Kidney (tissue), 14 donors: ENCODE data around the gene CYP26A1. TPM values are rescaled to one million over a fixed set of nuclear protein-coding genes. Genes with fewer than 3 reads are reported as not detected.
"Not testable (repeated sequence)": the region's sequence is repeated elsewhere in the genome, so short reads cannot be mapped to it uniquely, and the experiment has no call there.

Experiments
- DNase-seq, 5 donors: peaks; one replicate each; pipeline ENCODE4 v3.0.0-alpha.2; 2013 to 2020
- FAIRE-seq: peaks from 2 replicates; lab custom pipeline; 2012; peaks lifted over from hg19 to GRCh38; lab: Jason Lieb, UNC
- H3K27ac ChIP-seq, 2 donors: one replicate each; pipeline ENCODE4 v1.7.0; 2013; ENCODE audit warnings: low read depth in 2 of 2, low read length in 2 of 2, inconsistent platforms in 1 of 2
- H3K27me3 ChIP-seq: one replicate; pipeline ENCODE4 v1.7.1; 2013; ENCODE audit warnings: low read length, inconsistent platforms; ENCODE audit not compliant: control insufficient read depth, insufficient read depth
- H3K36me3 ChIP-seq, 3 donors: one replicate each; pipeline versions ENCODE4 v1.7.0 to v1.7.1; 2013; ENCODE audit warnings: low read length in 3 of 3, control low read depth in 1 of 3, inconsistent platforms in 1 of 3; ENCODE audit not compliant: insufficient read depth in 3 of 3, control insufficient read depth in 2 of 3
- H3K4me1 ChIP-seq, 3 donors: one replicate each; pipeline versions ENCODE4 v1.7.0 to v1.7.1; 2013; ENCODE audit warnings: low read length in 3 of 3, inconsistent platforms in 1 of 3, low read depth in 1 of 3; ENCODE audit not compliant: control insufficient read depth in 2 of 3, insufficient read depth in 2 of 3
- H3K4me3 ChIP-seq, 3 donors: one replicate each; pipeline versions ENCODE4 v1.7.0 to v1.8.1; 2013; ENCODE audit warnings: low read length in 3 of 3, control low read depth in 1 of 3, inconsistent platforms in 1 of 3
- H3K9ac ChIP-seq, 3 donors: one replicate each; pipeline versions ENCODE4 v1.7.0 to v1.7.1; 2013; ENCODE audit warnings: low read length in 3 of 3, control low read depth in 1 of 3, inconsistent platforms in 1 of 3
- H3K9me3 ChIP-seq, 3 donors: one replicate each; pipeline versions ENCODE4 v1.7.0 to v1.7.1; 2013; ENCODE audit warnings: low read length in 3 of 3, control low read depth in 1 of 3, inconsistent platforms in 1 of 3; ENCODE audit not compliant: control insufficient read depth in 2 of 3, insufficient read depth in 1 of 3
- intact Hi-C: fragments of 100-400 bp; cut with DNase I; formaldehyde crosslinking; loops from one replicate; pipeline ENCODE4 v1.11.1; 2022
- polyA plus RNA-seq: library from polyadenylated mRNA; stranded (reverse); fragments of 350-450 nt; fragmentation: Illumina TruSeq; extraction: RNeasy Lipid Tissue Mini Kit (QIAGEN cat#74804); gene quantifications from one replicate; pipeline ENCODE4 v1.2.3, GENCODE V29; 2014; ENCODE audit warnings: low read depth, low replicate concordance; ENCODE audit not compliant: insufficient read depth
- total RNA-seq: library from RNA; stranded (reverse); fragmentation: NEBNext Ultra II Directional; extraction: Animal tissue kit (Norgen Biotek cat#: 25700); gene quantifications from one replicate; pipeline ENCODE4 v1.2.1, GENCODE V29; 2021
- TF ChIP-seq, protein P1 (sequence below): IDR thresholded peaks from 3 replicates; pipeline ENCODE4 v1.5.1; 2012; ENCODE audit warnings: mild to moderate bottlenecking, moderate library complexity, borderline replicate concordance; ENCODE audit not compliant: insufficient read depth; ENCODE audit errors: extremely low read depth
- donor health status: control.
- donor health status: control.
- donor health status: control.
- donor health status: control.
- donor health status: control.
- donor health status: DM: yes; HTN: yes; CAD: no.
- donor health status: Normal renal cell carcinoma (clear cell type).

The CYP26A1 gene
- total and polyA plus RNA-seq, 2 donors from 2014 or later = 0.22 TPM; not detected in 1

DNA sequence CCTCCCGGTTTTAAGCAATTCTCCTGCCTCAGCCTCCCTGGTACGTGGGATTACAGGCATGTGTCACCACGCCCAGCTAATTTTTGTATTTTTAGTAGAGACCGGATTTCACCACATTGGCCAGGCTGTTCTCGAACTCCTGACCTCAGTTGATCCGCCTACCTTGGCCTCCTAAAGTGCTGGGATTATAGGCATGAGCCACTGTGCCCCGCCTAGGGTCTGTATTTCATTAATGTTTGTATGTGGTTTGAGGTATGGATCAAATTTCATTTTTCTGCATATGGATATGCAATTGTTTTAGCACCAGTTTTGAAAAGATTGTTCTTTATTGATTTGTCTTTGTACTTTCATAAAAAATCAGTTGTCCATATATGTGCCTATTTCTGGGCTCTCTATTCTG is 26.0 kb downstream of the CYP26A1 start:
- H3K27me3 ChIP-seq = no peaks in the 10 kb centered on the region
- no peak for DNase-seq

DNA sequence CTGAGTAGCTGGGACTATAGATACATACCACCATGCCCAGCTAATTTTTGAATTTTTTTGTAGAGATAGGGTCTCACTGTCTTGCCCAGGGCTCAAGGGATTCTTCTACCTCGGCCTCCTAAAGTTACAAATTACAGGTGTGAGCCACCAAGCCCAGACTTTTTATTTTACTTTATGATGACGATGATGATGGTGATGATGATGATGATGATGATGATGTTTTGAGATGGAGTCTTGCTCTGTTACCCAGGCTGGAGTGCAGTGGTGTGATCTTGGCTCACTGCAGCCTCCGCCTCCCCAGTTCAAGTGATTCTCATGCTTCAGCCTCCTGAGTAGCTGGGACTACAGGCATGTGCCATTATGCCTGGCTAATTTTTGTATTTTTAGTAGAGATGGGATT is 27.5 kb downstream of the CYP26A1 start:
- not testable (repeated sequence) for H3K9ac ChIP-seq, FAIRE-seq

More for the DNA sequence above, 26.0 kb downstream of the CYP26A1 start:
- Histone ChIP-seq H3K27ac (no peak overlapping the region), H3K4me1 (no peaks in the 10 kb centered on the region), H3K9me3 (peaks cover 0 to 3% (median 0%) of the 10 kb centered on the region in 3 donors), H3K36me3 (no peaks in the 10 kb centered on the region), H3K9ac (no peak overlapping the region), H3K4me3 (no peak overlapping the region)
- intact Hi-C loops = no loop called here
- TF ChIP-seq, protein P1, sequence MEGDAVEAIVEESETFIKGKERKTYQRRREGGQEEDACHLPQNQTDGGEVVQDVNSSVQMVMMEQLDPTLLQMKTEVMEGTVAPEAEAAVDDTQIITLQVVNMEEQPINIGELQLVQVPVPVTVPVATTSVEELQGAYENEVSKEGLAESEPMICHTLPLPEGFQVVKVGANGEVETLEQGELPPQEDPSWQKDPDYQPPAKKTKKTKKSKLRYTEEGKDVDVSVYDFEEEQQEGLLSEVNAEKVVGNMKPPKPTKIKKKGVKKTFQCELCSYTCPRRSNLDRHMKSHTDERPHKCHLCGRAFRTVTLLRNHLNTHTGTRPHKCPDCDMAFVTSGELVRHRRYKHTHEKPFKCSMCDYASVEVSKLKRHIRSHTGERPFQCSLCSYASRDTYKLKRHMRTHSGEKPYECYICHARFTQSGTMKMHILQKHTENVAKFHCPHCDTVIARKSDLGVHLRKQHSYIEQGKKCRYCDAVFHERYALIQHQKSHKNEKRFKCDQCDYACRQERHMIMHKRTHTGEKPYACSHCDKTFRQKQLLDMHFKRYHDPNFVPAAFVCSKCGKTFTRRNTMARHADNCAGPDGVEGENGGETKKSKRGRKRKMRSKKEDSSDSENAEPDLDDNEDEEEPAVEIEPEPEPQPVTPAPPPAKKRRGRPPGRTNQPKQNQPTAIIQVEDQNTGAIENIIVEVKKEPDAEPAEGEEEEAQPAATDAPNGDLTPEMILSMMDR = no peak
- no peak for FAIRE-seq

GRCh38 chr10:93103953-93104352 is 30.3 kb downstream of the CYP26A1 start:
- FAIRE-seq (no peak), DNase-seq (no peak)
- Histone ChIP-seq H3K9ac (no peak overlapping the region), H3K27ac (no peak overlapping the region), H3K4me1 (no peaks in the 10 kb centered on the region), H3K36me3 (no peaks in the 10 kb centered on the region), H3K27me3 (no peaks in the 10 kb centered on the region), H3K4me3 (no peak overlapping the region), H3K9me3 (peaks cover 0 to 3% (median 0%) of the 10 kb centered on the region in 3 donors)
- intact Hi-C loops = no loop called here
- TF ChIP-seq, protein P1 = no peak

More for the DNA sequence above, 27.5 kb downstream of the CYP26A1 start:
- H3K27ac ChIP-seq, H3K4me1 ChIP-seq, intact Hi-C loops, DNase-seq, H3K36me3 ChIP-seq, H3K9me3 ChIP-seq, H3K27me3 ChIP-seq, H3K4me3 ChIP-seq: not testable (repeated sequence)

GRCh38 chr10:93106631-93107072 is 33.0 kb downstream of the CYP26A1 start:
- Histone ChIP-seq H3K4me1 (no peaks in the 10 kb centered on the region), H3K27me3 (no peaks in the 10 kb centered on the region), H3K9me3 (peaks cover 0 to 3% (median 0%) of the 10 kb centered on the region in 3 donors), H3K36me3 (no peaks in the 10 kb centered on the region), H3K9ac (no peak overlapping the region), H3K4me3 (no peak overlapping the region), H3K27ac (no peak overlapping the region)
- TF ChIP-seq, protein P1 = no peak
- DNase-seq = no peak
- intact Hi-C loops = no loop called here
- no peak for FAIRE-seq
